WTC11 (cell line): Measurements from ENCODE around the gene CLK2. TPM values are rescaled to one million over a fixed set of nuclear protein-coding genes. Genes with fewer than 3 reads are reported as not detected.

Source experiments
- ATF3 ChIP-seq: sonication (generic); formaldehyde crosslinking; conservative IDR thresholded peaks from 2 replicates; pipeline ENCODE4 v1.8.1; 2022; ENCODE audit warnings: mild to moderate bottlenecking, missing genetic modification reagents
- CREB1 ChIP-seq: sonication (generic); formaldehyde crosslinking; IDR thresholded peaks from 2 replicates; pipeline ENCODE4 v1.8.0; 2023; ENCODE audit warnings: mild to moderate bottlenecking, missing genetic modification reagents
- CTCF ChIP-seq: fragments of 200-600 bp; IDR thresholded peaks from 2 replicates; pipeline ENCODE4 v1.8.0; 2022; ENCODE audit warnings: antibody characterized with exemption
- E2F4 ChIP-seq: sonication (generic); formaldehyde crosslinking; IDR thresholded peaks from 2 replicates; pipeline ENCODE4 v1.8.1; 2022; ENCODE audit warnings: low read depth, mild to moderate bottlenecking, moderate library complexity, missing genetic modification reagents, borderline replicate concordance
- E2F5 ChIP-seq: sonication (generic); formaldehyde crosslinking; IDR thresholded peaks from 2 replicates; pipeline ENCODE4 v1.8.1; 2022; ENCODE audit warnings: mild to moderate bottlenecking, moderate library complexity, missing genetic modification reagents
- ESRRA ChIP-seq: sonication (generic); formaldehyde crosslinking; IDR thresholded peaks from 2 replicates; pipeline ENCODE4 v1.8.1; 2022; ENCODE audit warnings: mild to moderate bottlenecking, missing genetic modification reagents, borderline replicate concordance
- ETV6 ChIP-seq: sonication (generic); formaldehyde crosslinking; IDR thresholded peaks from 2 replicates; pipeline ENCODE4 v1.8.1; 2022; ENCODE audit warnings: mild to moderate bottlenecking, missing genetic modification reagents
- FOXK1 ChIP-seq: sonication (generic); formaldehyde crosslinking; IDR thresholded peaks from 2 replicates; pipeline ENCODE4 v1.8.0; 2022; ENCODE audit warnings: mild to moderate bottlenecking, moderate library complexity, missing genetic modification reagents
- FOXP4 ChIP-seq: sonication (generic); formaldehyde crosslinking; IDR thresholded peaks from 2 replicates; pipeline ENCODE4 v1.8.0; 2022; ENCODE audit warnings: mild to moderate bottlenecking, missing genetic modification reagents
- HMGXB4 ChIP-seq: sonication (generic); formaldehyde crosslinking; IDR thresholded peaks from 2 replicates; pipeline ENCODE4 v1.8.1; 2023; ENCODE audit warnings: mild to moderate bottlenecking, moderate library complexity, missing genetic modification reagents
- JUN ChIP-seq: sonication (generic); formaldehyde crosslinking; IDR thresholded peaks from 2 replicates; pipeline ENCODE4 v1.8.0; 2023; ENCODE audit warnings: mild to moderate bottlenecking, missing genetic modification reagents
- KAT7 ChIP-seq: sonication (generic); formaldehyde crosslinking; IDR thresholded peaks from 2 replicates; pipeline ENCODE4 v1.8.1; 2023; ENCODE audit warnings: missing genetic modification reagents, mild to moderate bottlenecking, borderline replicate concordance
- MAX ChIP-seq: sonication (generic); formaldehyde crosslinking; IDR thresholded peaks from 2 replicates; pipeline ENCODE4 v1.8.0; 2022; ENCODE audit warnings: mild to moderate bottlenecking, missing genetic modification reagents
- NFE2L1 ChIP-seq: sonication (generic); formaldehyde crosslinking; IDR thresholded peaks from 2 replicates; pipeline ENCODE4 v1.8.1; 2023; ENCODE audit warnings: missing genetic modification reagents
- NFYB ChIP-seq: sonication (generic); formaldehyde crosslinking; conservative IDR thresholded peaks from 2 replicates; pipeline ENCODE4 v1.8.0; 2022; ENCODE audit warnings: low read depth, missing genetic modification reagents
- NR1H2 ChIP-seq: sonication (generic); formaldehyde crosslinking; IDR thresholded peaks from 2 replicates; pipeline ENCODE4 v1.9.0; 2021; ENCODE audit warnings: mild to moderate bottlenecking, moderate library complexity, missing genetic modification reagents
- NR3C1 ChIP-seq: sonication (generic); formaldehyde crosslinking; conservative IDR thresholded peaks from 2 replicates; pipeline ENCODE4 v1.8.1; 2023; ENCODE audit warnings: low read depth, mild to moderate bottlenecking, missing genetic modification reagents
- OVOL2 ChIP-seq: fragments of 250-450 bp; sonication (Bioruptor Pico); IDR thresholded peaks from 2 replicates; pipeline ENCODE4 v1.9.0; 2021; ENCODE audit warnings: mild to moderate bottlenecking, borderline replicate concordance
- PRRX2 ChIP-seq: fragments of 250-450 bp; sonication (Bioruptor Pico); IDR thresholded peaks from 2 replicates; pipeline ENCODE4 v1.8.0; 2021; ENCODE audit warnings: mild to moderate bottlenecking
- RELA ChIP-seq: sonication (generic); formaldehyde crosslinking; IDR thresholded peaks from 2 replicates; pipeline ENCODE4 v1.8.1; 2022; ENCODE audit warnings: missing genetic modification reagents, mild to moderate bottlenecking, borderline replicate concordance
- SMAD3 ChIP-seq: sonication (generic); formaldehyde crosslinking; IDR thresholded peaks from 2 replicates; pipeline ENCODE4 v1.8.0; 2022; ENCODE audit warnings: missing genetic modification reagents, mild to moderate bottlenecking, borderline replicate concordance
- SP1 ChIP-seq: sonication (generic); formaldehyde crosslinking; conservative IDR thresholded peaks from 2 replicates; pipeline ENCODE4 v1.8.1; 2022; ENCODE audit warnings: missing genetic modification reagents
- TEAD1 ChIP-seq: sonication (generic); formaldehyde crosslinking; IDR thresholded peaks from 2 replicates; pipeline ENCODE4 v1.8.0; 2022; ENCODE audit warnings: mild to moderate bottlenecking, missing genetic modification reagents
- USF1 ChIP-seq: sonication (generic); formaldehyde crosslinking; IDR thresholded peaks from 2 replicates; pipeline ENCODE4 v1.8.0; 2022; ENCODE audit warnings: mild to moderate bottlenecking, missing genetic modification reagents
- ZNF121 ChIP-seq: sonication (generic); formaldehyde crosslinking; IDR thresholded peaks from 2 replicates; pipeline ENCODE4 v1.8.0; 2023; ENCODE audit warnings: missing genetic modification reagents
- ZNF423 ChIP-seq: fragments of 250-450 bp; sonication (Bioruptor Pico); IDR thresholded peaks from 2 replicates; pipeline ENCODE4 v2.1.2; 2022; ENCODE audit warnings: mild to moderate bottlenecking, moderate library complexity
- total RNA-seq: library from RNA; stranded (reverse); gene quantifications from 3 replicates; pipeline ENCODE4 v1.2.3, GENCODE V29; 2021

Gene CLK2
- total RNA-seq, 1 experiment from 2014 or later = 74.4 TPM

- TF ChIP-seq HMGXB4 (CRISPR knock-in tag) (peak; percentile 28; the same call in 1 of the 2 replicates), ATF3 (no peak), FOXP4 (CRISPR knock-in tag) (peak; percentile 84; the same call in 1 of the 2 replicates), ETV6 (peak; percentile 91), NR1H2 (CRISPR knock-in tag) (no peak), FOXK1 (CRISPR knock-in tag) (peak; percentile 68; the same call in 1 of the 2 replicates), TEAD1 (CRISPR knock-in tag) (peak; percentile 87), CTCF (no peak), SP1 (CRISPR knock-in tag) (peak; percentile 80), CREB1 (CRISPR knock-in tag) (0 out of 2 replicates have a peak, but pooled peaks have one; percentile 70), MAX (CRISPR knock-in tag) (peak; percentile 94), USF1 (CRISPR knock-in tag) (peak; percentile 72), JUN (CRISPR knock-in tag) (peak; percentile 40; the same call in 1 of the 2 replicates), OVOL2 (CRISPR knock-in tag) (no peak), E2F4 (peak; percentile 96), NR3C1 (CRISPR knock-in tag) (no peak), ZNF121 (CRISPR knock-in tag) (peak; percentile 95), SMAD3 (peak; percentile 48; the same call in 1 of the 2 replicates), NFE2L1 (CRISPR knock-in tag) (peak; percentile 61; the same call in 1 of the 2 replicates), NFYB (CRISPR knock-in tag) (peak; percentile 62), RELA (CRISPR knock-in tag) (peak; percentile 84; the same call in 1 of the 2 replicates), ZNF423 (CRISPR knock-in tag) (peak; percentile 69), ESRRA (peak; percentile 89; the same call in 1 of the 2 replicates), KAT7 (CRISPR knock-in tag) (no peak), PRRX2 (no peak), E2F5 (CRISPR knock-in tag) (peak; percentile 100)
Measured at GRCh38 chr1:155244368-155245162, 28.7 kb downstream of the CLK2 start (continued).
